K562 (cell line): ENCODE data around the gene SRSF6. TPM values are rescaled to one million over a fixed set of nuclear protein-coding genes. Genes with fewer than 3 reads are reported as not detected.

Source experiments
- ATAC-seq: fragments of 200-7000 bp; cut with Tn5 transposase; 3 replicates; pipeline ENCODE4 v1.9.1; 2020; ENCODE audit warnings: moderate library complexity
- BruUV-seq: library from RNA; stranded (reverse); fragments of 400-500 nt; replicated peaks from 2 replicates; lab custom pipeline; 2021; lab: Mats Ljungman, UMichigan
- CTCF ChIA-PET: fragments of 300-600 bp; formaldehyde crosslinking; extraction: SDS; loops from one replicate; lab custom pipeline; 2021; ENCODE audit warnings: low intra/inter-chr PET ratio; lab: Yijun Ruan, JAX
- POLR2A ChIA-PET: fragments of 300-600, 350-650 bp; sonication (Branson Sonifier 250); formaldehyde crosslinking; extraction: SDS; loops from one replicate; lab custom pipeline; 2021; ENCODE audit warnings: antibody characterized with exemption, inconsistent platforms; lab: Yijun Ruan, JAX
- DNase-seq, 4 experiments: peaks; one replicate each; pipeline versions ENCODE4 v3.0.0 to v3.0.0-alpha.2; 2011 to 2018; ENCODE audit warnings: low spot score in 3 of 4, mixed read lengths in 3 of 4; ENCODE audit errors: extremely low read depth in 1 of 4
- FAIRE-seq: peaks from 2 replicates; lab custom pipeline; 2011; peaks lifted over from hg19 to GRCh38; lab: Jason Lieb, UNC
- H2AFZ ChIP-seq: 2 replicates; pipeline ENCODE4 v1.6.0; 2011; ENCODE audit warnings: low read depth, low read length, control low read depth, inconsistent platforms
- H3K27ac ChIP-seq: fragments of 200-600 bp; 3 replicates; pipeline ENCODE4 v1.8.0; 2011; ENCODE audit warnings: low read depth, mild to moderate bottlenecking, control low read depth, inconsistent platforms, low read length, moderate library complexity, mixed read lengths; ENCODE audit errors: extremely low read depth
- H3K27me3 ChIP-seq, 2 experiments: fragments of 300-600 bp in 1 of 2; 2 replicates in 1 of 2; 3 replicates in 1 of 2; pipeline versions ENCODE4 v1.6.0 to v1.8.0; 2011; ENCODE audit warnings: inconsistent platforms in 2 of 2, low read length in 2 of 2, mild to moderate bottlenecking in 1 of 2, mixed read lengths in 1 of 2, moderate library complexity in 1 of 2; ENCODE audit not compliant: control insufficient read depth in 2 of 2, insufficient read depth in 2 of 2
- H3K36me3 ChIP-seq: fragments of 300-600 bp; 3 replicates; pipeline ENCODE4 v1.8.0; 2011; ENCODE audit warnings: mild to moderate bottlenecking, low read length, inconsistent platforms; ENCODE audit not compliant: control insufficient read depth, insufficient read depth
- H3K4me1 ChIP-seq, 2 experiments: fragments of 200-600 bp in 1 of 2; replicated peaks in 1 of 2; 2 replicates in 1 of 2; 3 replicates in 1 of 2; pipeline versions ENCODE4 v1.5.1 to v1.8.0; 2011; ENCODE audit warnings: inconsistent platforms in 2 of 2, low read length in 2 of 2, mild to moderate bottlenecking in 1 of 2, mixed read lengths in 1 of 2, moderate library complexity in 1 of 2; ENCODE audit not compliant: control insufficient read depth in 2 of 2, insufficient read depth in 2 of 2
- H3K4me2 ChIP-seq: 2 replicates; pipeline ENCODE4 v1.6.1; 2011; ENCODE audit warnings: low read length, control low read depth, inconsistent platforms, mixed read lengths; ENCODE audit not compliant: insufficient read depth
- H3K4me3 ChIP-seq: fragments of 200-600 bp; sonication (generic), shearing (Covaris generic); 2 replicates; pipeline ENCODE4 v1.5.1; 2016; ENCODE audit warnings: control low read depth, inconsistent platforms
- H3K79me2 ChIP-seq: fragments of 200-600 bp; 3 replicates; pipeline ENCODE4 v1.8.0; 2011; ENCODE audit warnings: low read length, inconsistent platforms; ENCODE audit not compliant: control insufficient read depth, insufficient read depth
- H3K9ac ChIP-seq, 2 experiments: 2 replicates each; pipeline versions ENCODE4 v1.6.0 to v1.6.1; 2011; ENCODE audit warnings: low read depth in 2 of 2, low read length in 2 of 2, control low read depth in 1 of 2, inconsistent platforms in 1 of 2, mild to moderate bottlenecking in 1 of 2, mixed read lengths in 1 of 2; ENCODE audit not compliant: insufficient read depth in 1 of 2
- H3K9me1 ChIP-seq: one replicate; pipeline ENCODE4 v1.6.0; 2011; ENCODE audit warnings: inconsistent platforms, mild to moderate bottlenecking, low read length, moderate library complexity; ENCODE audit not compliant: control insufficient read depth, insufficient read depth
- H3K9me3 ChIP-seq: replicated peaks from 2 replicates; pipeline ENCODE4 v1.5.1; 2011; ENCODE audit warnings: low read depth, low read length, inconsistent platforms; ENCODE audit not compliant: control insufficient read depth, insufficient read depth
- H4K20me1 ChIP-seq: replicated peaks from 2 replicates; pipeline ENCODE4 v1.6.1; 2011; ENCODE audit warnings: low read length, inconsistent platforms, mixed read lengths; ENCODE audit not compliant: control insufficient read depth, insufficient read depth
- BCL6 ChIP-seq: fragments of 250-450 bp; sonication (Bioruptor Pico); IDR thresholded peaks from 2 replicates; pipeline ENCODE4 v1.4.0; 2020
- CREB1 ChIP-seq, 2 experiments: sonication (generic) in 1 of 2; formaldehyde crosslinking in 1 of 2; IDR thresholded peaks; 2 replicates each; pipeline versions ENCODE4 v1.6.1 to v1.8.0; 2012 to 2022; ENCODE audit warnings: inconsistent platforms in 1 of 2, mild to moderate bottlenecking in 1 of 2, missing genetic modification reagents in 1 of 2, moderate library complexity in 1 of 2
- NFE2 ChIP-seq: IDR thresholded peaks from 2 replicates; pipeline ENCODE4 v1.6.1; 2014; ENCODE audit warnings: antibody characterized with exemption, low read depth
- PCBP2 ChIP-seq: fragments of 200-400 bp; formaldehyde crosslinking; IDR thresholded peaks from 2 replicates; pipeline ENCODE4 v1.6.1; 2018; ENCODE audit warnings: low read length, low read depth, mild to moderate bottlenecking, moderate library complexity; ENCODE audit not compliant: poor library complexity, severe bottlenecking
- PHF20 ChIP-seq: fragments of 450-650 bp; IDR thresholded peaks from 2 replicates; pipeline ENCODE4 v1.6.1; 2018; ENCODE audit not compliant: partially characterized antibody
- POU5F1 ChIP-seq: fragments of 150-350 bp; IDR thresholded peaks from 2 replicates; pipeline ENCODE4 v1.6.1; 2014; ENCODE audit warnings: borderline replicate concordance, low read length, low read depth, mild to moderate bottlenecking; ENCODE audit not compliant: partially characterized antibody
- RAD51 ChIP-seq: fragments of 450-650 bp; IDR thresholded peaks from 2 replicates; pipeline ENCODE4 v1.7.1; 2016; ENCODE audit warnings: low read depth, mild to moderate bottlenecking, borderline replicate concordance
- RBFOX2 ChIP-seq: fragments of 200-400 bp; formaldehyde crosslinking; IDR thresholded peaks from 2 replicates; pipeline ENCODE4 v1.6.1; 2017; ENCODE audit warnings: low read depth, mild to moderate bottlenecking, low read length, moderate library complexity
- SMARCA5 ChIP-seq: fragments of 450-650 bp; IDR thresholded peaks from 2 replicates; pipeline ENCODE4 v1.6.1; 2016
- SP1 ChIP-seq: sonication (generic); formaldehyde crosslinking; IDR thresholded peaks from 2 replicates; pipeline ENCODE4 v1.8.1; 2022; ENCODE audit warnings: mild to moderate bottlenecking, missing genetic modification reagents
- TEAD1 ChIP-seq, 2 experiments: fragments of 450-650 bp in 1 of 2; sonication (generic) in 1 of 2; formaldehyde crosslinking; IDR thresholded peaks; 2 replicates each; pipeline versions ENCODE4 v1.4.0 to v1.8.0; 2020 to 2022; ENCODE audit warnings: mild to moderate bottlenecking in 2 of 2, missing genetic modification reagents in 1 of 2
- ZC3H4 ChIP-seq: sonication (generic); formaldehyde crosslinking; IDR thresholded peaks from 2 replicates; pipeline ENCODE4 v1.9.0; 2021; ENCODE audit warnings: missing genetic modification reagents, borderline replicate concordance
- WGBS: fragments of 100-300 bp; shearing (Covaris generic); methylation state at CpG from one replicate; pipeline ENCODE4 v1.1.6; 2016; ENCODE audit warnings: low coverage, mixed read lengths; ENCODE audit not compliant: insufficient coverage; ENCODE audit errors: missing lambda C conversion rate; 5-methylcytosine and 5-hydroxymethylcytosine counted together
- in situ Hi-C: fragments of 300-500 bp; cut with MboI; formaldehyde crosslinking; loops from 4 replicates; pipeline ENCODE4 v1.15.0; 2018; ENCODE audit warnings: inconsistent platforms, mixed read lengths
- intact Hi-C: fragments of 100-400 bp; cut with micrococcal nuclease; formaldehyde crosslinking; loops from 2 replicates; pipeline ENCODE4 v1.14.2; 2022
- polyA plus RNA-seq, 8 experiments: library from polyadenylated mRNA; depleted of rRNA in 4 of 8; stranded (reverse) in 5 of 8; unstranded in 3 of 8; fragments of >200 nt; fragmentation: Nextera tagmentation in 2 of 8; fragmentation: Illumina TruSeq in 1 of 8; extraction: Ambion mirVana in 2 of 8; extraction: Trizol in 1 of 8; gene quantifications; 2 replicates each; pipeline versions ENCODE4 v1.2.1 to v1.2.3, GENCODE V29; 2011 to 2014; ENCODE audit warnings: inconsistent platforms in 1 of 8, missing spikeins in 1 of 8
- total RNA-seq, 7 experiments: library from RNA; depleted of rRNA in 6 of 7; stranded (reverse); fragments of >200 nt in 6 of 7; fragmentation: Illumina TruSeq in 2 of 7; extraction: Trizol in 2 of 7; gene quantifications; 2 replicates each; pipeline versions ENCODE4 v1.2.1 to v1.2.3, GENCODE V29; 2011 to 2021; ENCODE audit warnings: low replicate concordance in 1 of 7

Gene SRSF6
- total and polyA plus RNA-seq, 9 of the 15 experiments (the other 6 are each of a cell fraction or from before 2014, with no cell fraction given), result 52.4 to 165 (median 117) TPM

- intact Hi-C loops, result loop anchor here (5.0 to 10.0 kb wide), 2 partner anchors 58 to 266 kb away; partner anchors contain the start of gene GTSF1L
- 45% methylated on average over 12 of the region's 12 CpGs for WGBS
- Histone ChIP-seq H3K4me3 (peak overlapping the region; percentile 92), H3K4me2 (peak overlapping the region; percentile 85), H3K27me3 (no peaks in the 10 kb centered on the region), H4K20me1 (peaks cover 13% of the 10 kb centered on the region; the same call in 1 of the 2 replicates), H2AFZ (no peak overlapping the region), H3K4me1 (peaks cover 7 to 8% of the 10 kb centered on the region in 2 experiments; a peak in 4 of 5 replicates), H3K36me3 (peaks cover 55% of the 10 kb centered on the region), H3K9me3 (0 out of 2 replicates have a peak, but pooled peaks cover 3% of the 10 kb centered on the region), H3K9me1 (peaks cover 4% of the 10 kb centered on the region), H3K27ac (peak overlapping the region; percentile 100), H3K9ac (peak overlapping the region; percentile 84 to 100; a peak in 3 of 4 replicates), H3K79me2 (peaks cover 53% of the 10 kb centered on the region)
- ATAC-seq (peak; percentile 22), DNase-seq (peak; percentile 31 to 86 (median 51)), FAIRE-seq (peak; percentile 77)
- TSS peak; percentile 44 for BruUV-seq
- in situ Hi-C loops, result loop anchor here (10.0 kb wide), 1 partner anchor 236 kb away; no protein-coding TSS in a partner anchor
- ChIA-PET POLR2A (interaction anchor here (0.6 to 3.8 kb wide), 15 partner anchors 10 to 535 kb away, joined by 3 to 27 read pairs (median 5); partner anchors contain the start of gene IFT52), CTCF (no interaction called here)
- TF ChIP-seq ZC3H4 (CRISPR knock-in tag) (no peak), SP1 (peak; percentile 54; the same call in 1 of the 2 replicates), RBFOX2 (peak; percentile 55; the same call in 1 of the 2 replicates), PCBP2 (no peak), TEAD1 (CRISPR knock-in tag; IDR thresholded peaks at IDR 0.05) (0 out of 4 replicates have a peak, but pooled peaks of 1 of the 2 experiments have one; percentile 7), RAD51 (no peak), NFE2 (no peak), BCL6 (CRISPR knock-in tag) (no peak), SMARCA5 (no peak), POU5F1 (no peak), CREB1 (IDR thresholded peaks at IDR 0.05) (peak; percentile 38; the same call in 1 of the 2 replicates), CREB1 (CRISPR knock-in tag; IDR thresholded peaks at IDR 0.05) (0 out of 2 replicates have a peak, but pooled peaks have one; percentile 33), PHF20 (no peak)
These were observed 1.6 kb downstream of the SRSF6 start for GRCh38 chr20:43459022-43459942.
